ENCODE measurements around the gene MRPS35. TPM values are rescaled to one million over a fixed set of nuclear protein-coding genes. Genes with fewer than 3 reads are reported as not detected.

Gene MRPS35
- 26.0 and 37.4 TPM in 2 replicates for total RNA-seq

DNA sequence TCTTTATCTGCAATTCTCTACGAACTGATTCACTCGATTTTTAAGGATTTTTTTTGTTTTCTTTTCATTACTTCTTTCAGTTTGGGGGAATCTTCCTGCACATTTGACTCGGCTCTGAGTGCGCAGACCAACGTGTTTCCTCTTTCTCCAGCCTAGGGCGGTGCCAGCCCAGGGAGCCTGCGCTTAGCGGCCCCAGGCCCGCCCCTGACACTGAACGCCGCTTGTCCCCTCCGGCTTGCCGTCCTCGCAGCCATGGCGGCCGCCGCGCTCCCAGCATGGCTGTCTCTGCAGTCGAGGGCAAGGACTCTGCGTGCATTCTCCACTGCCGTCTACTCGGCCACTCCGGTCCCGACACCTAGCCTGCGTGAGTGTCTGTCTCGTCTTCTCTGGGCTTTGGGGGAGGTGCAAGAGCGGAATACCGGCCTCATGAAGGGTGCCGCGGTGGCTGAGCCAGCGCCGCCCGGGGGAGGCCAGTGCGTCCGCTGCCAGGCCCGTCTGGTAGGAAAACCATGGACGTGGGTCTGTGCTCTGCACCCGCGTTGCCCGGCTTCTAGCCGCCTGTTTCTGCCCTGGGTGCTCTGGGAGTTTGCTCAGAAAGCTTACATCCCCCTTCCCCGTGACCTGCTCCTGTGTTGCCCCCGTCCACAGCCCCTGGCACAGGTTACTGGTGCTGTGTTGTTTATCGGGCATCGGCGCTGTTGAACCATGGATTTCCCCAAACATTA is at the start of gene MRPS35:
MRPS35 (plus strand) TSS at position 241 of the 725 bp plus-strand sequence; CDS start at position 253, 12 bp downstream.

GRCh38 chr12:27696293-27696652 is 14.4 kb upstream of the MRPS35 start, which contains the start of gene REP15:
Gene REP15, plus strand, starts transcription at chr12:27696447. Its CDS starts 116 bp downstream, at chr12:27696563.

GRCh38 chr12:27779920-27780611 is 69.4 kb downstream of the MRPS35 start, which contains the start of the genes KLHL42 and MANSC4:
Gene KLHL42, plus strand, starts transcription at chr12:27780233. Its CDS starts 98 bp downstream, at chr12:27780331.
Gene MANSC4, minus strand, starts transcription at chr12:27780236. Its CDS starts 8,960 bp downstream, at chr12:27771276.

Other genes starting within 250 kb of the MRPS35 start
- gene PPFIBP1, start 186.6 kb upstream of the MRPS35 start, total RNA-seq: 45.8 and 65.9 TPM in 2 replicates
- gene REP15, start 14.4 kb upstream of the MRPS35 start, total RNA-seq: 0.32 and 0.60 TPM in 2 replicates
- 15.9 and 22.3 TPM in 2 replicates for gene KLHL42, start 69.4 kb downstream of the MRPS35 start, total RNA-seq
- gene MANSC4, start 69.4 kb downstream of the MRPS35 start, total RNA-seq: 0.09 TPM in 1 of 2 replicates, not detected in the other